Prostate gland (tissue), 2 donors: ENCODE data around the gene GHSR.

Experiments used
- CTCF ChIP-seq, 4 experiments: fragments of 200-600 bp in 2 of 4; fragments of 450-650 bp in 2 of 4; sonication (generic) in 2 of 4; IDR thresholded peaks; 1 replicate in 3 of 4; 2 replicates in 1 of 4; pipeline ENCODE4 v1.5.1; 2016 to 2019; ENCODE audit warnings: antibody characterized with exemption in 4 of 4, mild to moderate bottlenecking in 2 of 4, moderate library complexity in 2 of 4
- POLR2A ChIP-seq: fragments of 450-650 bp; IDR thresholded peaks from one replicate; pipeline ENCODE4 v1.6.1; 2016; ENCODE audit warnings: antibody characterized with exemption, mild to moderate bottlenecking
- POLR2AphosphoS5 ChIP-seq: sonication (generic); formaldehyde crosslinking; IDR thresholded peaks from one replicate; pipeline ENCODE4 v1.6.1; 2017; ENCODE audit warnings: antibody characterized with exemption

DNA sequence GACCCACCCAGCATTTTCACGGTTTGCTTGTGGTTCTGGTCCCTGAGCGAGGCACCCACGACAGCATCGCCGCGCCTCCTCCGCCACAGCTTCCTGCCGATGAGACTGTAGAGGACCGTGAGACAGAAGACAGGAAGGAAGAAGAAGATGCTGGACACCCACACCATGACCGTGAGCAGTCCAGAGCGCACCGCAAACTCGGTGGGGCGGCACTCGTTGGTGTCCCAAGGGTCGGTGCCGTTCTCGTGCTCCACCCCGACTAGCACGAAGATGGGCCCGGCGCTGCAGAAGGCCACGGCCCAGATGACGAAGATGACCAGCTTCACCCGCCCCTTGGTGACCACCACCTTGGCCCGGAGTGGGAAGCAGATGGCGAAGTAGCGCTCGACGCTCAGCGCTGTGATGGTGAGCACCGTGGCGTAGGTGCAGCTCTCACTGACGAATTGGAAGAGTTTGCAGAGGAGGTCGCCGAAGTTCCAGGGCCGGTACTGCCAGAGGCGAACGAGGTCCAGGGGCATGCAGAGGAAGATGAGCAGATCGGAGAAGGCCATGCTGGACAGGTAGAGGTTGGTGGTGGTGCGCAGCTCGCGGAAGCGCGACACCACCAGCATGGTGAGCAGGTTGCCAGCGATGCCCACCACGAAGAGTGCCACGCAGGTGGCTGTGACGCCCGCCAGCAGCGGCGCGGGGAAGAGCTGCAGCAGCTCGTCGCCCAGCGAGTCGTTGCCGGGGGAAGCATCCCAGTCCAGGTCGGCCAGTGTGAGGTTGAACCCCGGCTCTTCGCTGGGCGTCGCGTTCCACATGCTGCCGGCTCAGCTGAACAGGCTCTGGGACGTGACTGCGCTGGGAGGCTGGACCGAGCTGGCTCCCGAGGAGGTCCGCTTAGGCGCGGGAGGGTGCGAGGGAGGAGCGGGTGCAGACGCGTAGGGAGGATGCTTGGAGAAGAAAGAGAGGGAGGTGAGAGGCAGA is at the start of gene GHSR:
- TF ChIP-seq POLR2AphosphoS5 (no peak), CTCF (IDR thresholded peaks at IDR 0.05) (no peak), POLR2A (no peak)
